D341Med (cell line): ENCODE measurements around the gene WDR83.
A peak's percentile ranks its signal among the peaks of the same experiment; 100 is the strongest.
"Not testable (repeated sequence)": the region's sequence is repeated elsewhere in the genome, so short reads cannot be mapped to it uniquely, and the experiment has no call there.

Source experiments
- DNase-seq: peaks from one replicate; pipeline ENCODE4 v3.0.0; 2012; ENCODE audit warnings: low spot score

WDR83 gene

GRCh38 chr19:12687496-12688196, 21.0 kb downstream of the WDR83 start, which contains the start of gene GNG14:
Gene GNG14, plus strand, starts transcription at chr19:12687998. Its CDS starts 51 bp downstream, at chr19:12688049.
- DNase-seq: no peak

GRCh38 chr19:12689012-12689411, 22.4 kb downstream of the WDR83 start:
- DNase-seq: no peak

- DNase-seq: no peak
Observed at GRCh38 chr19:12689581-12690216, 23.1 kb downstream of the WDR83 start.

- no peak for DNase-seq
Observed at GRCh38 chr19:12692960-12693359, 26.4 kb downstream of the WDR83 start.

GRCh38 chr19:12694641-12695040, 28.0 kb downstream of the WDR83 start:
- no peak for DNase-seq

- DNase-seq: no peak
Observed at GRCh38 chr19:12695096-12695495, 28.5 kb downstream of the WDR83 start.

DNA sequence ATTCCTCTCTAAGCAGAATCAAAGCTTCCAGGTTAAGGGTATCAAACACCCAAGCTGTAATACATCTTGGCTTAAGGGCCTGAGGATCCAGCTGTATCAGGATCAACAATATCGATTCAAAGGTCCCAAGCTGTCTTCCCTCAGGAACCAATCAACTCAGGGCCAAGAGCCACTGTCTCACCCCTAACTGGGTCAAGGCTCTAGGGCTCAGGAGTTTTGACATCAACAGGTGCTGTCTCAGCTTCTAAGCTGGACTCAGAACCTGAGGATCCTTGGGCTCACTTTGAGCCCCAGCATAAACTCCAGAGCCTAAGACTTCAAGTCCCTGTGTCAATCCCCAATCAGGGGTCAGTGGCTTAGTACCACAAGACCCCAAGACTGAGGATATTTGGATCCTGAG, 28.9 kb downstream of the WDR83 start:
- no peak for DNase-seq

GRCh38 chr19:12695997-12696365, 29.4 kb downstream of the WDR83 start:
- DNase-seq: no peak

DNA sequence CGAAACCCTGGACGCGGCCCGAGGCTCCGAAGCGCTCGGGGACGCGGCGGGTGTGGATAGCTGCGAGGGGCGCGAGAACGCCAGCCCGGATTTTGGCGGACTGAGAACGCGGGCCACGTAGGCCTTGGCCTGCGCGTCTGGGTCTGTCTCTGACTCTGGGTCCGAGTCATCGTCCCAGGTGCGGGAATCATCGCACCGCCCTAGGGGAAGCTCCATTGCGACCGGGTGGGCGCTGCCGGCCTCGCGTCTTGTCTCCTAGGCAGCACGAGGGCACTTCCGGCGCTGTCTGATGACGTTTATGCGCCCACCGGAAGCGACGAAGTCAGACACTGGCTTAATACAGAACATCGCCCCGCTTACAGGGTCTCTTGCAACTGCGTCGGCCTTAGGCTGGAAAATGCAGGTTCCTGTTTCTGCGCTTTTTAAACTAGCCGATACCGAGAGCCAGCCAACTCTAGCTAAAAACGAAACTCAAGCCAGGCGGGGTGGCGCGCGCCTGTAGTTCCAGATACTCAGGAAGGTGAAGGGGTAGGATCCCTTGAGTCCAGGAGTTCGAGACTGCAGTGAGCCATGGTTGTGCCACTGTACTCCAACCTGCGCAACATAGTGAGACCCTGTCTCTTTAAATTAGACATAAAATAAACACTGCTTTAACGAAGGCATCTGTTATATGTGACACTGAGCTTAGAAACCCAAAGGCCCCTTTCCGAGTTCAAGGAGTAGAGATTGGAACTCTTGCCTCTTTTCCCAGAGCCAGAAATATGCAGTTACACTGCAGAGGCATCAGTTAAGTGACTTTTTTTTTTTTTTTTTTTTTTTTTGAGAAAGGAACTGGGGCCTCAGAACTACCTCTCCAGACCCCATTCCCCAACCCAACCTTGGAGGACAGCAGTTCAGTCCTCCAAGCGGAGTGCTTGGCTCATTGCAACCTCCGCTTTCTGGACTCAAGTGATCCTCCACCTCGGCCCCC, 30.0 kb downstream of the WDR83 start, which contains the start of gene FBXW9:
Gene FBXW9 (minus strand): TSS at position 266 of the 970 bp plus-strand sequence. CDS start 50 bp downstream, at position 216.
- DNase-seq: peak; percentile 96

DNA sequence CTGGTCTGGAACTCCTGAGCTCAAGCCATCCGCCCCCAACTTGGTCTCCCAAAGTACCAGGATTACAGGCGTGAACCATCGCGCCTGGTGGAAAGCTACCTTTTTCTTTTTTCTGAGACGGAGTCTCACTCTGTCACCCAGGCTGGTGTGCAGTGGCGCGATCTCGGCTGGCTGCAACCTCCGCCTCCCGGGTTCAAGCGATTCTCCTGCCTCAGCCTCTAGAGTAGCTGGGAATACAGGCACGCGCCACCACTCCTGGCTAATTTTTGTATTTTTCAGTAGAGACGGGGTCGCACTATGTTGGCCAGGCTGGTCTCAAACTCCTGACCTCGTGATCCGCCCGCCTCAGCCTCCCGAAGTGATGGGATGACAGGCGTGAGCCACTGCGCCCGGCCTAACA, 30.8 kb downstream of the WDR83 start:
- DNase-seq: not testable (repeated sequence)

GRCh38 chr19:12698138-12698537, 31.5 kb downstream of the WDR83 start:
- no peak for DNase-seq

DNA sequence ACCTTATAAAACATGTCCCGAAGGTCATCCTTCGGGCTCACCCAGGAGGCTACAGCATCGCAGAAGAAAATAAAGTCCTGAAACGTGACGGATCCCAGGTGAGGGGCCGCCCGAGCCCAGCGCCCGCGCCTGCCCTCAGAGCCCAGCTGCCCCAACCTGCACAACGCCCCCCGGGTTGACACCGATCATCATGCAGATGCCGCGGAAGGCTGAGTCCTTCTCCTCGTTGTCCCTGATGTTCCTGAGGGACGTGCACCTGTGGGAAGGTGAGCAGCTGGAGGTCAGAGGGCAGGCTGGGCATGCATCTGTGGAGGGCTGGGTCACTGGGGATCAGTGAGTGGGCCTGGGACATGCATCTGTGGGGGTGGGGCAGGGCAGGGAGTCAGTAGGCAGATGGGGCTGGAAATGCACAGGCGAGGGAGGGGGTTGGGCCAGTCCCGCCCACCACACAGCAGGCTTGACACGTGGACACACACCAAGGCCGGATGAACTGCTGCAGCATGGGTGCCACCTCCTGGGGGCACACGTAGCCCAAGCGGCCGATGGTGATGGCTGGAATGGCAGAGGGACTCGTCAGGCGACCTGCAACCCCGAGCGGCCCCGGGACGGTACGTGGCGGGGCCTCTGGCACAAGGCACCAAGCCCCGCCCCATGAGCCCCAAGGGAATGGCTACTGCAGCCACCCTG, 35.1 kb downstream of the WDR83 start:
- DNase-seq: no peak

DNA sequence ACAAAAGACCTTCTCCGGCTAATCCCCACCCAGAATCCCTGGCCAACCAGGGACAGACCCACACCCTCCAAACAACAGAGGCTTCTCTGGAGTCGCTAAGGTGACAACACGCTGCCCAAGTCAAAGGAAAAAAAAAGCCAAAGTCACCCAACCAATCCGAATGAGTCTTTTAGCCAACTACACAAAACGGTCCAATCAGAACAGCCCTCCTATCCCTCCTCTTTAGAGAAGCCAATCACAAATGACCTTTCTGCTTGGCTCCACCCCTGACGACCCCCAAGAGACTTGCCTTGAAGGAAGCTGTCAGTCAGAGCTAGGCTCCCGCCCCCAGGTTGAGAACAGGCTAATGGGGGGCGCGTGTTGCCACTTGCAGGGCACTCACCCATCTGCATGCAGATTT, 36.4 kb downstream of the WDR83 start:
- peak; percentile 79 for DNase-seq

GRCh38 chr19:12705169-12705568, 38.6 kb downstream of the WDR83 start:
- no peak for DNase-seq

DNA sequence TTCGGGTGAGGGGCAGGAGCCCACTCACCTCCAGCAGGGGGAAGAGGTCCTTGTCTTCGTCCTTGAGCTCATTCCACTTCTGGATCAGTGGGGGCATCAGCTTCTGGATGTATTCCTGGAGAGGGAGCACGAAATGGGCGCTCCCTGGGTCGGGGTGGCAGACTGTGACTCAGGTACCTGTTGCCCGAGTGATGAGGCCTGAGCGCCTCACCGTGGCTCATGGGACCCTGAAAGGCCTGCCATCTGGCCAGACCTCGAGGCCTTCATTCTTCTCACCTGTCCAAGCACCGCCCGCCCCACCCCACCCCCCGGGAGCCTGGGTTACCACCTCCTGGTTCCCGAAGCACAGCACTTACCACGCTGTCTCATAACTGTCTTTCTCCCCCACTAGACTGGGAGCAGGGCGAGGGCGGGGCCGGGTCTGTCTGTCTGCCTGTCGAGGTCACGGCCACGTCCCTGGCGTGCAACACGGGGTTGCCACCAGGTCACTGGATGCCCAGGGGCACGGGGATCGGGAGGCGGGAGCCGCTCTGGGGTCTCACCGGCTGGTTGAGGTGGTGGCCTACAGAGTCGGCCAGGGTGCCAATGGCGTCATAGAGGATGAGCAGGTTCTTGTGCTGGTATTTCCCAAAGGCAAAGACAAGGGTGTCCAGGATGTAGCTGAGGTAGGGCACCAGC, 39.2 kb downstream of the WDR83 start:
- no peak for DNase-seq

GRCh38 chr19:12706332-12706718, 39.7 kb downstream of the WDR83 start:
- no peak for DNase-seq

DNA sequence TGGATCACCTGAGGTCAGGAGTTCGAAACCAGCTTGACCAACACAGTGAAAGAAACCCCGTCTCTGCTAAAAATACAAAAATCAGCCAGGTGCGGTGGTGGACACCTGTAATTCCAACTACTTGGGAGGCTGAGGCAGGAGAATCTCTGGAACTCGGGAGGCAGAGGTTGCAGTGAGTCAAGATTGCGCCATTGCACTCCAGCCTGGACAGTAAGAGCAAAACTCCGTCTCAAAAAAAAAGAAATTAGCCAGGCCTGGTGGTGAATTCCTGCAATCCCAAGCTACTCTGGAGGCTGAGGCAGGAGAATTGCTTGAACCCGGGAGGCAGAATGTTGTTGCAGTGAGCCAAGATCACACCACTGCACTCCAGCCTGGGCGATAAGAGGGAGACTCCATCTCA, 42.0 kb downstream of the WDR83 start:
- DNase-seq: no peak

- DNase-seq: no peak
Observed at GRCh38 chr19:12711187-12711586, 44.6 kb downstream of the WDR83 start.

DNA sequence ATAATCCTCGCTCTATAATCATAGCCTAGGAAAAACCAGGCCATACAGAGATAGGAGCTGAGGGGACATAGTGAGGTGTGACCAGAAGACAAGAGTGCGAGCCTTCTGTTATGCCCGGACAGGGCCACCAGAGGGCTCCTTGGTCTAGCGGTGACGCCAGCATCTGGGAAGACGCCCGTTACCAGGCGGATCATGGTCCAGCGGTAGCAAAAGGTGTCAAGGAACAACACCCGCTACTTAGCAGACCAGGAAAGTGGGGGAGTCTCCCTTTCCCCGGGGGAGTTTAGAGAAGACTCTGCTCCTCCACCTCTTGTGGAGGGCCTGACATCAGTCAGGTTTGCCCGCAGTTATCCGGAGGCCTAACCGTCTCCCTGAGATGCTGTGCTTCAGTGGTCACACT, 45.5 kb downstream of the WDR83 start:
- not testable (repeated sequence) for DNase-seq

- DNase-seq: not testable (repeated sequence)
Observed at GRCh38 chr19:12713304-12713703, 46.7 kb downstream of the WDR83 start.

DNA sequence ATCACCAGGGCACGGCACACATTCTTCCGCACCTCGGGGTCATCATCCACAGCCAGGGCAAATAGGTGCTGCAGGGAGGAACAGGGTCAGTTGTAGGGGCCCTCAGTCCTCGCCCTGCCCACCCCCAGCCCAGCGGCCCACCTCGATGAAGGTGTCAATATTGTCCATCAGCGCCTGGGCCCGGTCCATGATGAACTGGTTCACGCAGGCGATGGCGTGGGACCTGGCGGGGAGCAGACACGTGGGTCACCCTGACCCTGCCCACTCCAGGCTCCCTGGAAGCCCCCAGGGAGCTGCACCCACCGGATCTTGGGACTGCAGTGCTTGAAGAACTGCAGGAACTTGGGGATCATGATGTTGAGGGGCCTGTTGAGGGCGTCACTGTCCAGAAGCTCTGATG, 48.5 kb downstream of the WDR83 start:
- no peak for DNase-seq
